Upper lobe of left lung (tissue), 4 donors: ENCODE measurements around the gene UGT1A10.

ENCODE experiments used
- EP300 ChIP-seq, 4 donors: sonication (generic); formaldehyde crosslinking; IDR thresholded peaks; one replicate each; pipeline ENCODE4 v1.5.1; 2017; ENCODE audit warnings: antibody characterized with exemption in 4 of 4, control low read depth in 2 of 4
- POLR2A ChIP-seq, 4 donors: fragments of 450-650 bp; IDR thresholded peaks; one replicate each; pipeline ENCODE4 v1.5.1; 2016 to 2017; ENCODE audit warnings: antibody characterized with exemption in 4 of 4, mild to moderate bottlenecking in 2 of 4
- TF ChIP-seq, protein P1 (sequence below), 6 experiments: fragments of 450-650 bp in 4 of 6; fragments of 200-600 bp in 2 of 6; sonication (generic) in 2 of 6; IDR thresholded peaks; one replicate each; pipeline ENCODE4 v1.5.1; 2016 to 2019; ENCODE audit warnings: antibody characterized with exemption in 6 of 6

DNA sequence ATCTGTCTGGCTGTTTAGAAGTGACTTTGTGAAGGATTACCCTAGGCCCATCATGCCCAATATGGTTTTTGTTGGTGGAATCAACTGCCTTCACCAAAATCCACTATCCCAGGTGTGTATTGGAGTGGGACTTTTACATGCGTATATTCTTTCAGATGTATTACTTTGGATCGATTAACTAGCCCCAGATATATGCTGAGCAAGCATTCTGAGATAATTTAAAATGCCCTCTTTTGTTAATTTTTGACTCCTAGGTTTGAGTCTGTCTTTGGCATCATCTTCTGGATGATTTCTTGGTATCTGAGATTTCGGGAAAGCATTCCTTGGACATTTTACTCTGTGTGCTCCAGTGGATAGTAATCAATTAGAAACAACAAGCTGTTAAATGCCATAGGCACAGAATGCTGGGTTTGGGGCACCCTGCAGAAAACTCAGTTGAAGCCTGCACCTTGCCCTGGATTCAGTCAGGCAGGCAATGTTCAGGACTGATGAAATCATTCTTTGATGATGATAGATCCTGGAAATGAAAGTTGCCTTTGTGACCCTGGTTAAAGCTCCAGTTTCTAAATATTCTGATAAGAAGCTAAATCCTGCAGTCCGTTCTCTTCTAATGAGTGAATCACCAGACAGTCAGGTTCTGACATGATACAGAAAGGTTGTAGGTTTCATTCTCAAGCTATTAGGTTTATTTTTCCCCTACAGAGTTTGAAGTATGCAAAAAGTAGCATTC, 125.0 kb downstream of the UGT1A10 start:
- TF ChIP-seq, protein P1, sequence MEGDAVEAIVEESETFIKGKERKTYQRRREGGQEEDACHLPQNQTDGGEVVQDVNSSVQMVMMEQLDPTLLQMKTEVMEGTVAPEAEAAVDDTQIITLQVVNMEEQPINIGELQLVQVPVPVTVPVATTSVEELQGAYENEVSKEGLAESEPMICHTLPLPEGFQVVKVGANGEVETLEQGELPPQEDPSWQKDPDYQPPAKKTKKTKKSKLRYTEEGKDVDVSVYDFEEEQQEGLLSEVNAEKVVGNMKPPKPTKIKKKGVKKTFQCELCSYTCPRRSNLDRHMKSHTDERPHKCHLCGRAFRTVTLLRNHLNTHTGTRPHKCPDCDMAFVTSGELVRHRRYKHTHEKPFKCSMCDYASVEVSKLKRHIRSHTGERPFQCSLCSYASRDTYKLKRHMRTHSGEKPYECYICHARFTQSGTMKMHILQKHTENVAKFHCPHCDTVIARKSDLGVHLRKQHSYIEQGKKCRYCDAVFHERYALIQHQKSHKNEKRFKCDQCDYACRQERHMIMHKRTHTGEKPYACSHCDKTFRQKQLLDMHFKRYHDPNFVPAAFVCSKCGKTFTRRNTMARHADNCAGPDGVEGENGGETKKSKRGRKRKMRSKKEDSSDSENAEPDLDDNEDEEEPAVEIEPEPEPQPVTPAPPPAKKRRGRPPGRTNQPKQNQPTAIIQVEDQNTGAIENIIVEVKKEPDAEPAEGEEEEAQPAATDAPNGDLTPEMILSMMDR (IDR thresholded peaks at IDR 0.05), result no peak
- no peak for TF ChIP-seq POLR2A (IDR thresholded peaks at IDR 0.05)
- TF ChIP-seq EP300 (IDR thresholded peaks at IDR 0.05), result no peak
